GM12874 (cell line): ENCODE data around the gene TMEM147.

Source experiments
- TF ChIP-seq, protein P1 (sequence below): IDR thresholded peaks from 2 replicates; pipeline ENCODE4 v1.5.1; 2011; ENCODE audit warnings: low read depth, mild to moderate bottlenecking, control low read depth, low read length, moderate library complexity; ENCODE audit not compliant: insufficient read depth

TMEM147 gene

DNA sequence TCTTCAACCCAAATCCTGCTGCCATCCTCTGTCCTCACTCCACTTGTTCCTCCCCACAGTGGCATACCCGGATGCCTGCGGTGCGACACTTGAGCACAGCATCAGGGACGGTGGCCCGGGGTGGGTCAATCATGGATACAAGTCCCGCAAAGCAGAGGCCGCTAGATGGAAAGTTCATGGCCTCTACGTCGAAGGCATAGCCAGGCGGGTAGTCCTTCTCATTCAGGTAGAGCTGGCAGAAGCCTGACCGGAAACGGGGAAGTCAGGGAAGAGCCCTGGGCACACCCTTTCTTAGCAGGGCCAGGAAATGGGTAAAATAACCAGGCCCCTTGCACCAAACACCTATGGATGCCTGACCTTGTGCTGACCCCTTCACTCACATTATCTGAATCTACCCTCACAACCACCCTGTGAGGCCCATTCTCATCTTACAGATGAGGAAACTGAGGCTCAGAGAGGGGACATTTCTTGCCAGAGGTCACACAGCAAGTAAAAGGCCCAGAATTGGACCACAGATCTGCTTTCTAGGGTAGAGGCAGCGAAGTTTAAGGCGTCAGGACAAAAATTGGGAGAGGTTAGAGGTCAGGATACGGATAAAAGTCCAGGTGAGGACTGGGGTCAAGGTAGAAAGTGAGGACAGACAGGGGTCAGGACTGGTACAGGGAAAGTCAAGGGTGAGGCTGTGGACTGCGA, 11.6 kb downstream of the TMEM147 start:
- TF ChIP-seq, protein P1, sequence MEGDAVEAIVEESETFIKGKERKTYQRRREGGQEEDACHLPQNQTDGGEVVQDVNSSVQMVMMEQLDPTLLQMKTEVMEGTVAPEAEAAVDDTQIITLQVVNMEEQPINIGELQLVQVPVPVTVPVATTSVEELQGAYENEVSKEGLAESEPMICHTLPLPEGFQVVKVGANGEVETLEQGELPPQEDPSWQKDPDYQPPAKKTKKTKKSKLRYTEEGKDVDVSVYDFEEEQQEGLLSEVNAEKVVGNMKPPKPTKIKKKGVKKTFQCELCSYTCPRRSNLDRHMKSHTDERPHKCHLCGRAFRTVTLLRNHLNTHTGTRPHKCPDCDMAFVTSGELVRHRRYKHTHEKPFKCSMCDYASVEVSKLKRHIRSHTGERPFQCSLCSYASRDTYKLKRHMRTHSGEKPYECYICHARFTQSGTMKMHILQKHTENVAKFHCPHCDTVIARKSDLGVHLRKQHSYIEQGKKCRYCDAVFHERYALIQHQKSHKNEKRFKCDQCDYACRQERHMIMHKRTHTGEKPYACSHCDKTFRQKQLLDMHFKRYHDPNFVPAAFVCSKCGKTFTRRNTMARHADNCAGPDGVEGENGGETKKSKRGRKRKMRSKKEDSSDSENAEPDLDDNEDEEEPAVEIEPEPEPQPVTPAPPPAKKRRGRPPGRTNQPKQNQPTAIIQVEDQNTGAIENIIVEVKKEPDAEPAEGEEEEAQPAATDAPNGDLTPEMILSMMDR = no peak

DNA sequence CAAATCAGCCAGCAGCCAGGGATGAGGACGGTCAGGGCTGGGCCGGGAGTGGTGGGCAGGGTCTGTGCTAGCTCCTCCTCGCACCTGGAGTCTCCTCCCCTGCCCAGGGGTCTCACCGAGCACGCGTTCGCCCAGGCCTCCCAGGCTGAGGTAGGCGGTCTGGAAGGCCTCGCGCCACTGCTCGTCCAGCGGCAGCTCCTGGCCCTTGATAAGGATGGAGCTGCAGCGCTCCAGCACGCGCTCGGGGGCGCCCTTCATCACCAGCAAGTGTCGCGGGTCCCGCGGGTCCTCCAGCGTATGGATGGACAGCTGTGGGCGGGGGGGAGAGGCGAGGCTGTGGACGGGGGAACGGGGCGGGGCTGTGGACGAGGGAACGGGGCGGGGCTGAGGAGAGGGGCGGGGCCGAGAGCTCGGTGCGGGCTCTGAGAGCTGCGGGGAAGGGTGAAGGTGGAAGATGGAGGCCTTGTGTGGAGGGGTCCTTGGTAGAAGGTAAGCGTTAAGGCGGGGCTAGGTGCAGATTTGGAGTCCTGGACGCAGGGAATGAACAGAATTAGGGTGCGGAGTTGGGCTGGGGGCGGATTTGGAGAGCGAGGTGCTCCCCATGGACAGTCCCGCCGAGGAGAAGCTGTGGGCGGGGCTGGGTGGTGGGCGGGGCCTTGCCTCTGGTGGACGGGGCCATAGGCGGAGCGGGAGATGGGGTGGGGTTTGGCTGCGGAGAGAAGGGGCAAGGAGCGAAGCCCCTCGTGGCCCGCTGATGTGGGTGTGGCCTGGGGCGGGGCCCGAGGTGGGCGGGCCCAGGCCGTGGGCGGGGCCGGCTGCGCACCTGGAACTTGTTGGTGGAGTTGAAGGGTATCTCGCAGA, 12.3 kb downstream of the TMEM147 start:
- TF ChIP-seq, protein P1 = 0 out of 2 replicates have a peak, but pooled peaks have one; percentile 4

DNA sequence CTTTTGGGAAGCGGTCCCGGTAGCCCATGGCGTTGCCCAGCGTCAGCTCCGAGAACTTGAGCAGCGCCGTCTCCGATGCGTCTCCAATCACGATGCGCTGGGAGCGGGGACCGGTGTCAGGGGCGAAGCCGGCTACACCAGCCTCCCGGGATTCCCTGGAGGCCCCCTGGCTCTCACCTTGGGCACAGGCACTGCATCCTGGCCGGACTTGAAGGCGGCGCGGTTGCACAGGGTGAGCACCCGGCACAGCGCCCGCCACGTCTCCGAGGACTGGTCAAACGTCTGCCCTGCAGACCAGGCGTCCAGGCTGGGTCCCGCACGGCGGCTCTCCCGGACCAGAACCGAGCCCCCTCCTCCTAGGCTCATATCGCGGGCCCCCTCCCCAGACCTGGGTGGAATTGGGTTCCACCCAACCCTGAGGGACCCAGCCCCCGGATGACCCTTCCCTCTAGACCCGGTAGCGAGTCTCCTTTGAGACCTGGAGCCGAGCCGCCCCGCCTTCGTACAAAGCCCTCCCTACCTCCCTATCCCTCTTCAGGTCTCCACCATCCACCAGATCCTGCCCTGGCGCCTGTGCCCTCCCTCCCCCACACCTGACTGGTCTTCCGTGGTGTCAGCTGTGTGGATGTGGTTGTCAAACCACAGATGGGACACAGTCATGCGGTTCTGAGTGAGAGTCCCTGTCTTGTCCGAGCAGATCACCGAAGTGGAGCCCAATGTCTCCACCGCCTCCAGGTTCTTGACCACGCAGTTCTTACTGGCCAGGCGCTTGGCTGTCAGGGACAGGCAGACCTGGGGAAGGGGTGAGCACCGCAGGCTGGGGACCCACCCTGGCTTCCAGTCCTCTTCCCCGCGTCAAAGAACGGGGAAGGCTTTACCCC, 13.2 kb downstream of the TMEM147 start:
- TF ChIP-seq, protein P1 = no peak

DNA sequence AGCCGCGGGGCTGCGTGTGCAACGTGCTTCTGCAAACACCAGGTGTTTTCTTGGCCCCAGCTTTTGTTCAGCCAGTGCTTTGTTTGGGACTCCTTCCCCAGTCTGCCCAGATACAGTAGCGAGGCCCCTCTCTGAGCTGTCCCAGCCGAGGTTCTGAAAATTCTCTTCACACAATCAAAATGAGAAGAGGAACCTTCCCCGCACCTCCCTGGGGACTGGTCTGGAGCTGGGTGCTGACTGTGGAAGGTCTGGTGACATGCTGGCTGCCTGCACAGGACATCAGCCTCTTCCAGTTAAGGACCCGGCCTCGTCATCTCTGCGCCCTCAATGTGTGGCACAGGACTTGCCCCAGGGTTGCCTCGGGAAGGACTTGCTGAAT, 13.8 kb downstream of the TMEM147 start:
- TF ChIP-seq, protein P1 = no peak

DNA sequence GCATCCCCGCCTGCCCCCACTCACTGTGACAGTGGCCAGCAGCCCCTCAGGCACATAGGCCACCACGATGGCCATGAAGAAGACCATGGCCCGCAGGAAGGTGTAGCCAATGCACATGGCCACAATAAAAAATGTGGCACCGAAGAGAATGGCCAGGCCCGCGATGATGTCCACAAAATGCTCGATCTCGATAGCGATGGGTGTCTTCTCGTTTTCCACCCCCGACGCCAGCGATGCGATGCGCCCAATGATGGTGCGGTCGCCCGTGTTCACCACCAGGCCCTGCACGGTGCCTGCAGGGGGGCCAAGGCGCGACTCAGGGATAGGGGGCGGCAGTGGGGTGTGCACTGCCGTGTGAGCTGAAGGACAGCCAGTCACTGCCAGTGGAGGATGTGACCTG, 14.4 kb downstream of the TMEM147 start:
- TF ChIP-seq, protein P1 = no peak

DNA sequence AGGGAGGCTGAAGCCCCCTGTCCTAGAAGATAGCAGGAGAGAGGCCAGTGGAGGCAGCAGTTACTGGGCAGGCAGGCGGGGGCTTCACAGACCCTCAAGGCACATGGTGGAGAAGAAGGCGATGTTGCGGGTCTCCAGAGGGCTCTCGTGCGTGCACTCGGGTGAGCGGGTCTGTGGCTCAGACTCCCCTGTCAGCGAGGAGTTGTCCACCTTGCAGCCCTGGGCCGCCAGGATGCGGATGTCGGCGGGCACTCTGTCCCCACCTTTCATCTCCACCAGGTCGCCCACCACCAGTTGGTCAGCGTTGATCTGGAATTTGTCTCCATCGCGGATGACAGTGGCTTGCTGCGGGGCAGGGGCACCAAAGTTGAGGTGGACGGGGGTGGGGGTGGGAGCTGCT, 14.8 kb downstream of the TMEM147 start:
- TF ChIP-seq, protein P1 = no peak

DNA sequence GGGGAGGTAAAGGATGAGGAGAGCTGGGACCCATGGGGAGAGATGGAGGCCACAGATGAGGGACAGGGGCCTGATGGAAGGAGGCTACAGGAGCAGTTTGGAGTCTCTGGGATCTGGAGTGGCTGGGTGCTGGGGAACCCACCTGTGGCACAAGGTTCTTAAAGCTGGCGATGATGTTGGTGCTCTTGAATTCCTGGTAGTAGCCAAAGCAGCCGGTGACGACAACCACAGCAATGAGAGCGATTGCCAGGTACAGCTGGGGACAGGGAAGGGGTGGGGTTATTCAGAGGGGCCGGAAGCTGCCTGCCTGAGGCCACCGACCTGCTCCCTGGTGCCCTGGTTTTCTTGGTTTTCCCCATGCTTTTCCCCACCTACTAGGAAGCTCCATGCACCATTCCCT, 15.3 kb downstream of the TMEM147 start:
- TF ChIP-seq, protein P1 = no peak
